Nephron (organoid): ENCODE data around the gene KIFC3.

Source experiments
- H3K27ac Mint-ChIP-seq, 3 experiments: 2 replicates each; pipeline ENCODE4 v1.8.0; 2020; ENCODE audit warnings: mixed read lengths in 3 of 3, mild to moderate bottlenecking in 2 of 3, moderate library complexity in 1 of 3
- H3K27me3 Mint-ChIP-seq: 2 replicates; pipeline ENCODE4 v1.8.0; 2021; ENCODE audit warnings: low read depth, mild to moderate bottlenecking, moderate library complexity, mixed read lengths
- H3K36me3 Mint-ChIP-seq: 2 replicates; pipeline ENCODE4 v1.8.0; 2020; ENCODE audit warnings: low read depth, mixed read lengths
- H3K4me1 Mint-ChIP-seq: 2 replicates; pipeline ENCODE4 v1.8.0; 2020; ENCODE audit warnings: mixed read lengths
- H3K4me3 Mint-ChIP-seq, 3 experiments: 2 replicates each; pipeline ENCODE4 v1.8.0; 2020; ENCODE audit warnings: mild to moderate bottlenecking in 3 of 3, mixed read lengths in 3 of 3, moderate library complexity in 2 of 3
- H3K9me3 Mint-ChIP-seq: 2 replicates; pipeline ENCODE4 v1.8.0; 2020; ENCODE audit warnings: mixed read lengths
- TF ChIP-seq, protein P1 (sequence below), 3 experiments: fragments of 200-600 bp; sonication (generic); IDR thresholded peaks; one replicate each; pipeline ENCODE4 v1.5.0; 2021; ENCODE audit warnings: antibody characterized with exemption in 3 of 3; ENCODE audit not compliant: unreplicated experiment in 3 of 3

The KIFC3 gene

DNA sequence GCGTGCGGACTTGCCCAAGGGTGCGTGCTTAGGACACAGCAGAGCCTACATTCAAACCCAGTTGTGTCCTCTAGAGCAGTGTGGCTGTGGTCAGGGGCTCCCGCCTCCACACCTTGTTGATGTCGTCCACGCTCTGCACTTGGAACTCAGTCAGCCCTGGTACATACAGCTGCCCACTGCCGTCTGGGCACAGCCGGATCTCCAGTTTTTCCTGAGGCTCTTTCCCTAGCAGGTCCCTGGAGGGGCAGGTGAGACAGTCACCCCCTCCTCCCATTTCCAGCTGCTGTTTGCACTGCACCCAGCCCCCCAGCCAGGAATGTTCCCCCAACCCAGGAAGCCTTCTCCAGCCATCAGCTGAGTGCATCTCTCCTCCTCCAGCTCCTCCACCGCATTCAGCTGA is 41.0 kb downstream of the KIFC3 start:
- Mint-ChIP-seq H3K4me1 (peaks cover 1% of the 10 kb centered on the region), H3K4me3 (no peak overlapping the region), H3K27ac (no peak overlapping the region), H3K9me3 (no peaks in the 10 kb centered on the region), H3K36me3 (peaks cover 10% of the 10 kb centered on the region), H3K27me3 (no peaks in the 10 kb centered on the region)
- TF ChIP-seq, protein P1, sequence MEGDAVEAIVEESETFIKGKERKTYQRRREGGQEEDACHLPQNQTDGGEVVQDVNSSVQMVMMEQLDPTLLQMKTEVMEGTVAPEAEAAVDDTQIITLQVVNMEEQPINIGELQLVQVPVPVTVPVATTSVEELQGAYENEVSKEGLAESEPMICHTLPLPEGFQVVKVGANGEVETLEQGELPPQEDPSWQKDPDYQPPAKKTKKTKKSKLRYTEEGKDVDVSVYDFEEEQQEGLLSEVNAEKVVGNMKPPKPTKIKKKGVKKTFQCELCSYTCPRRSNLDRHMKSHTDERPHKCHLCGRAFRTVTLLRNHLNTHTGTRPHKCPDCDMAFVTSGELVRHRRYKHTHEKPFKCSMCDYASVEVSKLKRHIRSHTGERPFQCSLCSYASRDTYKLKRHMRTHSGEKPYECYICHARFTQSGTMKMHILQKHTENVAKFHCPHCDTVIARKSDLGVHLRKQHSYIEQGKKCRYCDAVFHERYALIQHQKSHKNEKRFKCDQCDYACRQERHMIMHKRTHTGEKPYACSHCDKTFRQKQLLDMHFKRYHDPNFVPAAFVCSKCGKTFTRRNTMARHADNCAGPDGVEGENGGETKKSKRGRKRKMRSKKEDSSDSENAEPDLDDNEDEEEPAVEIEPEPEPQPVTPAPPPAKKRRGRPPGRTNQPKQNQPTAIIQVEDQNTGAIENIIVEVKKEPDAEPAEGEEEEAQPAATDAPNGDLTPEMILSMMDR (IDR thresholded peaks at IDR 0.05; ENCODE audit: unreplicated experiment in 3 of 3), result no peak

DNA sequence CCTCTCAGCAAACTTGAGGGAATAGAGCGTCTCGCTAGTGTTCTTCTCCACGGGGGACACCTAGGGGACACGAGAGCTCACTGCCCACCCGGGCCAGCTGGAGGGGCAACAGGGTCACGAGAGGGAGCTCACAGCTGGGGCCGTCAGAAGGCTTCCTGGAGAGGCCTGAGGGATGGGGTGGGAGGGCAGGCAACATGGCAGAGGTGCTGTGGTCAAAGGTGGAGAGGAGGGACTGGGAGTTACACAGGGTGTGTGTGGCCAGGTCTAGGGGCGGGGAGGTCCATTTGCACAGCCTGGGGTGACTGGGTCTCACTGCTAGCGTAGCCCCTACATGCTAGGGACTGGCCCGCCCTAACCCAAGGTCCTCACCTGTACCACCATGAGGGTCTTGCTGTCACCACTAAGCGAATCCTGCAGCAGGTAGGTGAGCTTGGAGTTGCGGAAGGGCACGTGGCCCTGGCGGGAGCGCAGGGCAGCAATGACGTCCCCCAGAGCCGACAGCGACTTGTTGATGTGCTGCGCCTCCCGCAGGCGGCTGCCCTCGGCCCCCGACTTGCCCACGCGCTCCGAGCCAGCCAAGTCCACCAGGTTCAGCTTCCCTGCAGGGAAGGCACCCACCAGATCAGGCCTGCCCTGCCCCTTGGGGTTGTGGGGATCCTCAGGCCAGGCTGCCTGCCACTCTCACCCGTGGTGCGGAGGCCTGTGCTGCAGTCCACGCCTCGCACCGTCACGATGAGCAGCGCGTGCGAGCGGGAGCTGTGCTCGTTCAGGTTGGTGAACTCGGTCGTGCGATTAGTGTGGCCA is 41.7 kb downstream of the KIFC3 start:
- Mint-ChIP-seq H3K36me3 (peaks cover 8% of the 10 kb centered on the region), H3K27ac (no peak overlapping the region), H3K4me3 (no peak overlapping the region), H3K9me3 (no peaks in the 10 kb centered on the region), H3K4me1 (peaks cover 5% of the 10 kb centered on the region), H3K27me3 (no peaks in the 10 kb centered on the region)
- TF ChIP-seq, protein P1 (IDR thresholded peaks at IDR 0.05; ENCODE audit: unreplicated experiment in 3 of 3), result no peak

DNA sequence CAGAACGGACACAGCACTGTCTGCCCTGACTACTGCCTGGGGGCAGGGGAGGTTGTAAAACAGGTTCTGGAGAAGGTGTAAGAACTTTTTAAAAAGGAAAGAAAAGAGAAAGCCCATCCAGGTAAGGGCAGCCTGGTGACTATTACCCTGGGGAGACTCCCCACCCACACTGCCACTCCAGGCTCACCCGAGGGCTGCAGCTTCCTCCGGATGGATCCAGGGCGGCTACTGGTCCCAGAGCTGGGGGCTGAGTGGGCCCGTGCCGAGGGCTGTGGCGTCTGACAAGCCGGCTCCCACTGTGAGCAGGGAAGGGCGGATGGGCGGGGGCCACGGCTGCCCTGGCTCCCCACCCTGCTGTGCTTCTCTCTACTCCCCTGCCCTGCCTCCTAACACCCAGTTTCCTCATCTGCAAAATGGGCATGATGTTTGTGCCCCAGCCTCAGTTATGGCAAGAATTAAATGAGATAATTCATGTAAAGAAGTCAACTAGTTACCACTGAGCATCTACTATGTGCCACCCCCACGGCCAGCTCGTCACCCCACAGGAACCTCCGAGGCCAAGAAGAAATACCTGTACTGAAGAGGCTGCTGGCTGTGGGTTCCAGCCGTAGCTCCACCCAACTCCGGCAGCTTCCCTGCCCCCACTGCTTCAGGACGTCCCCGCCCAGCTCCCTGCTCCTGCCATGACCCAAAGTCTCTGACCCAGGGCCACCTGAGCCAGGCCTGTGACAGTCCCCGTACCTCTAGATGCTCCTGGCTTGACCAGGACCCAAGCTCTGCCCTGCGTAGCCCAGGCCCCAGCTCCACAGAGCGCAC is 42.5 kb downstream of the KIFC3 start:
- TF ChIP-seq, protein P1 (IDR thresholded peaks at IDR 0.05; ENCODE audit: unreplicated experiment in 3 of 3), result no peak
- no peak overlapping the region for H3K4me3 Mint-ChIP-seq
- no peaks in the 10 kb centered on the region for H3K9me3 Mint-ChIP-seq
- H3K27me3 Mint-ChIP-seq, result no peaks in the 10 kb centered on the region
- H3K4me1 Mint-ChIP-seq, result peaks cover 5% of the 10 kb centered on the region
- peaks cover 5% of the 10 kb centered on the region for H3K36me3 Mint-ChIP-seq
- no peak overlapping the region for H3K27ac Mint-ChIP-seq

DNA sequence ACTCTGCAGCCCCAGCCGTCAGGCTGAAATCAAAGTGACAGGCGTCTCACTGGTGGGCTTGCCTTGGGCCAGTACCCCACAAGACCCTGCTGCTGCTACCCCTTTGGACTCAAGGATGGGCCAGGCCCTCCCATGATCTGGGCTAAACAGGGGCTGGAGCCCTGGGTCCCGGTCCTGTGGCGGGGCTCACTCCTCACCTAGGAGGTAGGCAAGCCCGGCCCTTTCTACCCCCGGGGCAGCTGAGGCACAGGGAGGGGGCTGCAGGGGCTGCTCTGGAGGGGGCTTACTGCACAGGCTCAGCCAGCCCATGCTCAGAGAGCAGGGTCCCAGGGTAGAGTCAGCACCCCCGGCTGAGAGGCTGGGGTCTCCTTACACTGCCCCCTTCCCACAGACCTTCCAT is 43.2 kb downstream of the KIFC3 start:
- H3K36me3 Mint-ChIP-seq, result peaks cover 8% of the 10 kb centered on the region
- no peaks in the 10 kb centered on the region for H3K27me3 Mint-ChIP-seq
- no peak overlapping the region for H3K27ac Mint-ChIP-seq
- TF ChIP-seq, protein P1 (IDR thresholded peaks at IDR 0.05; ENCODE audit: unreplicated experiment in 3 of 3), result no peak
- H3K4me1 Mint-ChIP-seq, result peaks cover 10% of the 10 kb centered on the region
- no peak overlapping the region for H3K4me3 Mint-ChIP-seq
- no peaks in the 10 kb centered on the region for H3K9me3 Mint-ChIP-seq

DNA sequence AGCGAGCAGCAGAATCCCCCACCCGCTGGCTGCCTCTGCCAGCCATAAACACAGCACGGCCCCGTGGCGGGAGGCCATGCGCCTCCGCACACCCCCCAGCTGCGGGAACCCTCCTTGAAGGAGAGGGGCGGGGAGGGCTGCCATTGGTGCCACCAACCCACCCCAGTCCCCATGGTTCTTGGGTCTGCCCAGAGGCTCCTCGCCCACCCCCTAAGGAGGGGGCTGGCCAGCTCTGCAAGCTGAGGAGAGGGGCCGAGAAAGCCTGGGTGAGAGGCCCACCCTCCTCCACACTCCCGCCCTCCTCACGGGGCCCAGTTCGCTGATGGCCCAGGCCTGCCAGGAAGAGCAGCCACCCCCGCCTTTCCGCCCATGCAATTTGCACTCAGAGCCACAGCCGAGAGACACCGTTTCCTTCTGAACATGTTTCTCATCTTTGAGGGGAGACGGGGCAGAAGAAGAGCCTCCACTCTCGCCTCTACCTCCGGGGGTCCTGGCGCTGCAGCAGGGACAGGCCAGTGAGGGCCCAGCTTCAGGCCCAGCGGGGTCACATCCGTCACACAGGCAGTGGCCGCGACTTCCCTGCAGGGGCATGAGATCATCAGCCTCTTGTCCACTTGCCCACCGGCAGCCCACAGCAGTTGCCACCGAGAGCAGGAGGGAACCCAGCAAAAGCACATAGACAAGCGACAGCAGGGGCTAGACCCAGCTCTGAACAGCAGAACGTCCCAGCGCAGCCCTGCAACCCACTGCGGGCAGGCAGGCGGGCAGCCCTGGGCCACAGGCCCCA is 43.8 kb downstream of the KIFC3 start:
- Mint-ChIP-seq H3K4me3 (no peak overlapping the region), H3K27ac (no peak overlapping the region), H3K36me3 (peaks cover 9% of the 10 kb centered on the region), H3K27me3 (no peaks in the 10 kb centered on the region), H3K4me1 (peaks cover 12% of the 10 kb centered on the region), H3K9me3 (no peaks in the 10 kb centered on the region)
- TF ChIP-seq, protein P1 (IDR thresholded peaks at IDR 0.05; ENCODE audit: unreplicated experiment in 3 of 3), result no peak
